H1 (cell line): Measurements from ENCODE around the gene CHMP6. TPM values are rescaled to one million over a fixed set of nuclear protein-coding genes. Genes with fewer than 3 reads are reported as not detected.

ENCODE experiments used
- CTCF ChIA-PET: fragments of 300-600 bp; sonication (Branson Sonifier 250); formaldehyde crosslinking; loops from one replicate; lab custom pipeline; 2021; ENCODE audit not compliant: partially characterized antibody; lab: Charles Lee
- POLR2A ChIA-PET: fragments of 300-600 bp; sonication (Branson Sonifier 250); formaldehyde crosslinking; loops from one replicate; lab custom pipeline; 2021; ENCODE audit warnings: inconsistent platforms; ENCODE audit not compliant: partially characterized antibody; lab: Charles Lee
- DNase-seq, 2 experiments: peaks; one replicate each; pipeline versions ENCODE4 v3.0.0 to v3.0.0-alpha.2; 2010 to 2022; ENCODE audit warnings: low spot score in 2 of 2, low read depth in 1 of 2, mixed read lengths in 1 of 2
- FAIRE-seq: peaks from 2 replicates; lab custom pipeline; 2011; peaks lifted over from hg19 to GRCh38; lab: Jason Lieb, UNC
- H2AFZ ChIP-seq: 2 replicates; pipeline ENCODE4 v1.8.1; 2012; ENCODE audit warnings: low read length, inconsistent platforms
- H2AK5ac ChIP-seq: 2 replicates; pipeline ENCODE4 v1.6.1; 2013; ENCODE audit warnings: low read depth, low read length
- H2BK120ac ChIP-seq: replicated peaks from 2 replicates; pipeline ENCODE3; 2013; ENCODE audit warnings: low read depth, low read length, inconsistent platforms
- H2BK12ac ChIP-seq: 2 replicates; pipeline ENCODE4 v1.6.1; 2013; ENCODE audit warnings: low read depth, low read length
- H2BK15ac ChIP-seq: 2 replicates; pipeline ENCODE4 v1.6.1; 2013; ENCODE audit warnings: low read length
- H2BK20ac ChIP-seq: 2 replicates; pipeline ENCODE4 v1.6.1; 2013; ENCODE audit warnings: low read length
- H2BK5ac ChIP-seq: 2 replicates; pipeline ENCODE4 v1.6.1; 2013; ENCODE audit warnings: low read depth, low read length
- H3K14ac ChIP-seq: 2 replicates; pipeline ENCODE4 v1.6.1; 2013; ENCODE audit warnings: inconsistent platforms; ENCODE audit not compliant: insufficient read length
- H3K18ac ChIP-seq: 2 replicates; pipeline ENCODE4 v1.6.1; 2013; ENCODE audit warnings: low read length; ENCODE audit errors: extremely low read depth
- H3K23ac ChIP-seq: 2 replicates; pipeline ENCODE4 v1.6.1; 2013; ENCODE audit warnings: inconsistent platforms; ENCODE audit not compliant: insufficient read length
- H3K23me2 ChIP-seq: 2 replicates; pipeline ENCODE4 v1.6.1; 2013; ENCODE audit warnings: low read depth, low read length
- H3K27ac ChIP-seq: 2 replicates; pipeline ENCODE4 v1.6.1; 2011; ENCODE audit warnings: low read depth, low read length, inconsistent platforms
- H3K27me3 ChIP-seq, 4 experiments: replicated peaks in 1 of 4; 1 replicate in 1 of 4; 2 replicates in 3 of 4; pipeline versions ENCODE4 v1.6.1 to v1.8.1; 2011 to 2013; ENCODE audit warnings: low read length in 3 of 4, mild to moderate bottlenecking in 3 of 4, inconsistent platforms in 2 of 4, mixed read lengths in 2 of 4, moderate library complexity in 1 of 4; ENCODE audit not compliant: control insufficient read depth in 3 of 4, insufficient read depth in 3 of 4; ENCODE audit errors: extremely low read depth in 1 of 4
- H3K36me3 ChIP-seq, 4 experiments: 2 replicates each; pipeline versions ENCODE4 v1.6.1 to v1.8.1; 2011 to 2013; ENCODE audit warnings: mild to moderate bottlenecking in 4 of 4, low read length in 3 of 4, moderate library complexity in 2 of 4, control low read depth in 1 of 4, inconsistent platforms in 1 of 4; ENCODE audit not compliant: insufficient read depth in 4 of 4, control insufficient read depth in 2 of 4
- H3K4ac ChIP-seq: replicated peaks from 2 replicates; pipeline ENCODE3; 2013; ENCODE audit warnings: low read length, low read depth, mixed read lengths, inconsistent platforms; ENCODE audit not compliant: insufficient read length
- H3K4me1 ChIP-seq, 4 experiments: replicated peaks in 1 of 4; 1 replicate in 1 of 4; 2 replicates in 3 of 4; pipeline versions ENCODE4 v1.6.1 to v1.8.1; 2011 to 2013; ENCODE audit warnings: low read length in 3 of 4, inconsistent platforms in 2 of 4, mixed read lengths in 1 of 4; ENCODE audit not compliant: insufficient read depth in 4 of 4, control insufficient read depth in 3 of 4
- H3K4me2 ChIP-seq, 2 experiments: 2 replicates each; pipeline versions ENCODE4 v1.6.1 to v1.8.1; 2011 to 2013; ENCODE audit warnings: low read depth in 2 of 2, low read length in 2 of 2, control low read depth in 1 of 2, inconsistent platforms in 1 of 2, mild to moderate bottlenecking in 1 of 2; ENCODE audit not compliant: insufficient read depth in 1 of 2
- H3K4me3 ChIP-seq, 4 experiments: fragments of 200-600, 300-600 bp in 1 of 4; sonication (generic), shearing (Covaris generic), sonication (Bioruptor Twin) in 1 of 4; 2 replicates each; pipeline versions ENCODE4 v1.5.1 to v1.8.1; 2011 to 2016; ENCODE audit warnings: low read length in 4 of 4, low read depth in 3 of 4, control low read depth in 2 of 4, inconsistent platforms in 2 of 4, mild to moderate bottlenecking in 2 of 4, mixed read lengths in 1 of 4, moderate library complexity in 1 of 4; ENCODE audit not compliant: insufficient read depth in 2 of 4; ENCODE audit errors: extremely low read depth in 1 of 4
- H3K56ac ChIP-seq: replicated peaks from 2 replicates; pipeline ENCODE3; 2013; ENCODE audit warnings: low read depth, mild to moderate bottlenecking, mixed read lengths, low read length, inconsistent platforms; ENCODE audit not compliant: insufficient read length
- H3K79me1 ChIP-seq: 2 replicates; pipeline ENCODE4 v1.6.1; 2013; ENCODE audit warnings: low read depth, low read length, control low read depth
- H3K79me2 ChIP-seq, 2 experiments: 2 replicates each; pipeline versions ENCODE4 v1.6.1 to v1.8.1; 2012 to 2013; ENCODE audit warnings: low read length in 2 of 2, mild to moderate bottlenecking in 2 of 2, inconsistent platforms in 1 of 2; ENCODE audit not compliant: insufficient read depth in 2 of 2, control insufficient read depth in 1 of 2
- H3K9ac ChIP-seq, 4 experiments: replicated peaks in 1 of 4; 1 replicate in 1 of 4; 2 replicates in 3 of 4; pipeline versions ENCODE4 v1.6.1 to v1.8.1; 2011 to 2013; ENCODE audit warnings: low read depth in 3 of 4, low read length in 3 of 4, control low read depth in 2 of 4, mild to moderate bottlenecking in 2 of 4, moderate library complexity in 2 of 4, inconsistent platforms in 1 of 4; ENCODE audit errors: extremely low read depth in 1 of 4
- H3K9me3 ChIP-seq, 2 experiments: 2 replicates each; pipeline versions ENCODE4 v1.6.1 to v1.8.1; 2012 to 2013; ENCODE audit warnings: mild to moderate bottlenecking in 2 of 2, moderate library complexity in 2 of 2, control low read depth in 1 of 2, inconsistent platforms in 1 of 2, low read depth in 1 of 2, low read length in 1 of 2, mixed read lengths in 1 of 2; ENCODE audit not compliant: insufficient read depth in 2 of 2
- H4K20me1 ChIP-seq, 2 experiments: replicated peaks in 1 of 2; 2 replicates each; pipeline versions ENCODE3 to v1.8.1; 2011 to 2013; ENCODE audit warnings: inconsistent platforms in 2 of 2, low read length in 2 of 2, mild to moderate bottlenecking in 1 of 2; ENCODE audit not compliant: insufficient read depth in 2 of 2, control insufficient read depth in 1 of 2
- H4K5ac ChIP-seq: 2 replicates; pipeline ENCODE4 v1.6.1; 2013; ENCODE audit warnings: low read length, low read depth, mixed read lengths, inconsistent platforms; ENCODE audit not compliant: insufficient read length
- H4K8ac ChIP-seq: 2 replicates; pipeline ENCODE4 v1.8.0; 2013; ENCODE audit warnings: mild to moderate bottlenecking, moderate library complexity, low read length, inconsistent platforms; ENCODE audit not compliant: insufficient read depth; ENCODE audit errors: extremely low read depth
- H4K91ac ChIP-seq: replicated peaks from 2 replicates; pipeline ENCODE3; 2013; ENCODE audit warnings: low read length, mixed read lengths, inconsistent platforms; ENCODE audit not compliant: insufficient read length
- ATF2 ChIP-seq: IDR thresholded peaks from 2 replicates; pipeline ENCODE4 v1.6.1; 2012; ENCODE audit warnings: low read length, inconsistent platforms
- BRCA1 ChIP-seq: IDR thresholded peaks from 2 replicates; pipeline ENCODE4 v1.6.1; 2012; ENCODE audit warnings: low read depth, low read length, improper control_type of control experiment
- CBX5 ChIP-seq: fragments of 300-800, 300-1000 bp; sonication (generic); IDR thresholded peaks from 2 replicates; pipeline ENCODE4 v1.7.1; 2016; ENCODE audit warnings: antibody characterized with exemption, low read length, low read depth
- CHD1 ChIP-seq: IDR thresholded peaks from 2 replicates; pipeline ENCODE4 v1.6.1; 2012; ENCODE audit warnings: low read depth, low read length, improper control_type of control experiment
- CTBP2 ChIP-seq: IDR thresholded peaks from 2 replicates; pipeline ENCODE4 v1.7.0; 2011; ENCODE audit warnings: borderline replicate concordance, mild to moderate bottlenecking, moderate library complexity, mixed read lengths, low read length; ENCODE audit not compliant: insufficient read depth, insufficient read length
- FOSL1 ChIP-seq: IDR thresholded peaks from 2 replicates; pipeline ENCODE4 v1.6.1; 2011; ENCODE audit warnings: mild to moderate bottlenecking, low read depth, low read length, moderate library complexity; ENCODE audit not compliant: insufficient read depth
- JUND ChIP-seq: IDR thresholded peaks from 2 replicates; pipeline ENCODE4 v1.6.1; 2011; ENCODE audit warnings: mild to moderate bottlenecking, improper control_type of control experiment, low read length
- POLR2AphosphoS5 ChIP-seq: IDR thresholded peaks from 2 replicates; pipeline ENCODE4 v1.6.1; 2011; ENCODE audit warnings: low read depth, low read length
- SIN3A ChIP-seq, 2 experiments: IDR thresholded peaks in 1 of 2; conservative IDR thresholded peaks in 1 of 2; 2 replicates each; pipeline ENCODE4 v1.6.1; 2011 to 2012; ENCODE audit warnings: low read length in 2 of 2, improper control_type of control experiment in 1 of 2, low read depth in 1 of 2, mild to moderate bottlenecking in 1 of 2
- TAF1 ChIP-seq: IDR thresholded peaks from 2 replicates; pipeline ENCODE4 v1.6.1; 2011; ENCODE audit warnings: mild to moderate bottlenecking, low read depth, low read length
- TCF12 ChIP-seq: IDR thresholded peaks from 2 replicates; pipeline ENCODE4 v1.6.1; 2011; ENCODE audit warnings: low read depth, mild to moderate bottlenecking, low read length
- ZNF274 ChIP-seq: IDR thresholded peaks from 2 replicates; pipeline ENCODE4 v1.7.0; 2012; ENCODE audit warnings: low read length, borderline replicate concordance; ENCODE audit errors: extremely low read depth
- WGBS, 2 experiments: shearing (Covaris generic) in 1 of 2; methylation state at CpG; one replicate each; pipeline versions ENCODE4 v1.1.6 to v1.1.7; 2013 to 2015; ENCODE audit warnings: low lambda C conversion rate in 2 of 2, mixed read lengths in 2 of 2, inconsistent platforms in 1 of 2, low coverage in 1 of 2, missing lambda C conversion rate in 1 of 2; ENCODE audit not compliant: insufficient replicate concordance in 2 of 2, insufficient coverage in 1 of 2, insufficient read length in 1 of 2; ENCODE audit errors: extremely low coverage in 1 of 2, missing lambda C conversion rate in 1 of 2; 5-methylcytosine and 5-hydroxymethylcytosine counted together
- polyA plus RNA-seq, 7 experiments: library from polyadenylated mRNA; depleted of rRNA in 3 of 7; stranded (reverse) in 5 of 7; unstranded in 2 of 7; fragments of >200 nt in 5 of 7; fragments of 200-250 nt in 2 of 7; gene quantifications; 1 replicate in 5 of 7; 2 replicates in 1 of 7; 4 replicates in 1 of 7; pipeline versions ENCODE4 v1.2.1 to v1.2.3, GENCODE V29; 2011 to 2013; ENCODE audit warnings: missing spikeins in 2 of 7, mixed read lengths in 2 of 7
- total RNA-seq: library from RNA; stranded (reverse); fragmentation: NEBNext Ultra II Directional; extraction: Animal tissue kit (Norgen Biotek cat#: 25700); gene quantifications from 2 replicates; pipeline ENCODE4 v1.2.1, GENCODE V29; 2021

Gene CHMP6
- total and polyA plus RNA-seq, 2 of the 8 experiments (the other 6 are each of a cell fraction or from before 2014, with no cell fraction given), result 15.7 to 24.3 TPM

DNA sequence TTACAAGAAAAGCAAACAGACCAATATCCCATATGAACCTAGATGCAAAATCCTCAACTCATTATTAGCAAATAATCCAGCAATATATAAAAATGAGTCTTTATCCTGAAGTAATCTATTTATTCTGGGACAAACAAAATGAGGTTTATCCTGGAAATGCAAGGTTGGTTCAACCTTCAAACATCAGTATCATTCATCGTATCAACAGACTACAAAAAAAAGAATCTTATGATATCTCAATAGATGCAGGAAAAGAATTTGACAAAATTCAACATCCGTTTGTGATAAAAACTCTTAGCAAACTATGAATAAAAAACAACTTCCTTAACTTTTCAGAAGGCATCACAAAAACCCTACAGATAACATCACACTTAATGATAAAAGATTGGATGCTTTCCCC is 24.9 kb downstream of the CHMP6 start:
- ChIA-PET CTCF (interaction anchor here (2.0 to 12.9 kb wide), 2 partner anchors 15 to 80 kb away, joined by 5 to 110 read pairs; no protein-coding TSS in a partner anchor), POLR2A (no interaction called here)
- 86% methylated on average over 2 of the region's 2 CpGs; no CpG with 5 or more reads in 1 of the 2 experiments for WGBS, 2 experiments
- Histone ChIP-seq H3K27ac (no peak overlapping the region), H3K4ac (no peak overlapping the region), H3K23ac (no peak overlapping the region), H3K4me2 (no peak overlapping the region), H3K79me1 (no peaks in the 10 kb centered on the region), H4K5ac (no peak overlapping the region), H3K56ac (no peak overlapping the region), H2BK20ac (no peak overlapping the region), H2BK5ac (no peak overlapping the region), H2AFZ (no peak overlapping the region), H2BK12ac (no peak overlapping the region), H3K14ac (no peak overlapping the region), H3K23me2 (no peaks in the 10 kb centered on the region), H2BK120ac (no peak overlapping the region), H3K9ac (no peak overlapping the region), H3K27me3 (no peaks in the 10 kb centered on the region), H3K4me1 (peaks cover 0 to 2% (median 0%) of the 10 kb centered on the region in 4 experiments; a peak in 3 of 7 replicates), H3K9me3 (0 out of 4 replicates have a peak, but pooled peaks cover 0 to 1% of the 10 kb centered on the region in 2 experiments), H3K18ac (no peak overlapping the region), H3K36me3 (no peaks in the 10 kb centered on the region), H4K20me1 (no peaks in the 10 kb centered on the region), H2BK15ac (no peak overlapping the region), H3K79me2 (no peaks in the 10 kb centered on the region), H2AK5ac (no peak overlapping the region), H4K91ac (no peak overlapping the region), H4K8ac (no peak overlapping the region), H3K4me3 (no peak overlapping the region)
- DNase-seq (no peak), FAIRE-seq (no peak)
- TF ChIP-seq CTBP2, result no peak
- TF ChIP-seq POLR2AphosphoS5, result no peak
- TF ChIP-seq BRCA1, result no peak
- TF ChIP-seq CHD1, result no peak
- TF ChIP-seq JUND, result no peak
- TF ChIP-seq SIN3A (conservative IDR thresholded peaks at IDR 0.05 in 1 of 2, IDR thresholded peaks at IDR 0.05 in 1 of 2; ENCODE audit: low read depth in 1 of 2, low read length in 2 of 2), result no peak
- TF ChIP-seq TCF12, result no peak
- TF ChIP-seq TAF1, result no peak
- no peak for TF ChIP-seq ZNF274
- no peak for TF ChIP-seq FOSL1
- TF ChIP-seq ATF2, result no peak
- TF ChIP-seq CBX5, result no peak
